Umbilical cord (tissue), 2 donors: ENCODE data around the gene RIPOR1. TPM values are rescaled to one million over a fixed set of nuclear protein-coding genes. Genes with fewer than 3 reads are reported as not detected.

Experiments used
- DNase-seq: peaks from one replicate; pipeline ENCODE4 v3.0.0-alpha.2; 2015; ENCODE audit warnings: low spot score
- total RNA-seq: library from RNA; depleted of rRNA; stranded (reverse); fragments of >200 nt; gene quantifications from one replicate; pipeline ENCODE4 v1.2.3, GENCODE V29; 2014; ENCODE audit warnings: low replicate concordance; ENCODE audit not compliant: insufficient read depth

RIPOR1 gene
- total RNA-seq, 1 donor from 2014 or later = 17.3 TPM

- DNase-seq = no peak
Measured at GRCh38 chr16:67538666-67539101, 10.1 kb downstream of the RIPOR1 start.

- no peak for DNase-seq
Measured at GRCh38 chr16:67539271-67539670, 10.6 kb downstream of the RIPOR1 start.

GRCh38 chr16:67539691-67540635, 11.3 kb downstream of the RIPOR1 start:
- no peak for DNase-seq

- no peak for DNase-seq
Measured at GRCh38 chr16:67540756-67541155, 12.1 kb downstream of the RIPOR1 start.

GRCh38 chr16:67541391-67542263, 13.0 kb downstream of the RIPOR1 start:
- no peak for DNase-seq

- no peak for DNase-seq
Measured at GRCh38 chr16:67542464-67542863, 13.8 kb downstream of the RIPOR1 start.

- no peak for DNase-seq
Measured at GRCh38 chr16:67543036-67543435, 14.4 kb downstream of the RIPOR1 start.

GRCh38 chr16:67543582-67543981, 15.0 kb downstream of the RIPOR1 start:
- DNase-seq = no peak

GRCh38 chr16:67544329-67544841, 15.8 kb downstream of the RIPOR1 start:
- no peak for DNase-seq

- no peak for DNase-seq
Measured at GRCh38 chr16:67544844-67545664, 16.4 kb downstream of the RIPOR1 start.

- DNase-seq = no peak
Measured at GRCh38 chr16:67545665-67546024, 17.0 kb downstream of the RIPOR1 start.

GRCh38 chr16:67546091-67546501, 17.5 kb downstream of the RIPOR1 start:
- DNase-seq = no peak

GRCh38 chr16:67546761-67547422, 18.3 kb downstream of the RIPOR1 start:
- peak; percentile 52 for DNase-seq

GRCh38 chr16:67547423-67548264, 19.0 kb downstream of the RIPOR1 start:
- DNase-seq = no peak

- no peak for DNase-seq
Measured at GRCh38 chr16:67548265-67549126, 19.9 kb downstream of the RIPOR1 start.

- DNase-seq = no peak
Measured at GRCh38 chr16:67549240-67549639, 20.6 kb downstream of the RIPOR1 start.

- DNase-seq = no peak
Measured at GRCh38 chr16:67549936-67550335, 21.3 kb downstream of the RIPOR1 start.

- DNase-seq = no peak
Measured at GRCh38 chr16:67551091-67551490, 22.5 kb downstream of the RIPOR1 start.

- no peak for DNase-seq
Measured at GRCh38 chr16:67551972-67552371, 23.3 kb downstream of the RIPOR1 start.
